ENCODE measurements around the gene LALBA.

LALBA gene

GRCh38 chr12:48586361-48586760 lies 16.5 kb upstream of the LALBA start:
- Histone ChIP-seq H3K14ac (ENCODE audit: low read length in 2 of 2) (no peak overlapping the region), H2BK5ac (ENCODE audit: low read depth, low read length, poor library complexity, severe bottlenecking) (no peak overlapping the region), H3K27me3 (ENCODE audit: control insufficient read depth in 1 of 2, insufficient read depth in 1 of 2, low read length in 2 of 2) (peaks cover 0 to 21% of the 10 kb centered on the region in 2 experiments), H3K27ac (ENCODE audit: low read length, poor library complexity, severe bottlenecking) (no peak overlapping the region), H3K23ac (ENCODE audit: low read length in 2 of 2) (no peak overlapping the region), H3K36me3 (ENCODE audit: control insufficient read depth in 1 of 2, insufficient read depth in 2 of 2, low read depth in 1 of 2, low read length in 2 of 2) (no peaks in the 10 kb centered on the region), H2AK5ac (ENCODE audit: low read length, severe bottlenecking) (no peak overlapping the region), H2BK12ac (ENCODE audit: low read length in 2 of 2) (no peak overlapping the region), H3K18ac (ENCODE audit: low read depth in 1 of 2, low read length in 2 of 2) (no peak overlapping the region), H3K9ac (ENCODE audit: low read length) (no peak overlapping the region), H2BK120ac (ENCODE audit: low read depth, low read length) (no peak overlapping the region), H3K4me2 (ENCODE audit: low read length, poor library complexity, severe bottlenecking) (no peak overlapping the region), H3K79me1 (replicated peaks; ENCODE audit: low read length, poor library complexity, severe bottlenecking) (no peaks in the 10 kb centered on the region), H3K9me3 (ENCODE audit: control insufficient read depth, low read length) (no peaks in the 10 kb centered on the region), H3K4me1 (ENCODE audit: control insufficient read depth, insufficient read depth, low read depth, low read length) (no peaks in the 10 kb centered on the region), H2BK15ac (ENCODE audit: low read depth, poor library complexity, severe bottlenecking) (no peak overlapping the region), H3K4ac (ENCODE audit: low read depth in 1 of 2, low read length in 2 of 2) (no peak overlapping the region), H4K8ac (ENCODE audit: low read length) (no peak overlapping the region), H3K4me3 (ENCODE audit: insufficient read depth in 1 of 2, low read depth in 1 of 2, low read length in 2 of 2) (no peak overlapping the region), H2AFZ (ENCODE audit: low read depth, low read length) (no peak overlapping the region), H4K91ac (ENCODE audit: low read length) (no peak overlapping the region)
- DNase-seq = no peak
- WGBS = 78% methylated on average over 5 of the region's 5 CpGs

GRCh38 chr12:48583728-48584127 lies 13.9 kb upstream of the LALBA start:
- Histone ChIP-seq H3K27me3 (ENCODE audit: control insufficient read depth in 1 of 2, insufficient read depth in 1 of 2, low read length in 2 of 2) (peaks cover 3 to 21% of the 10 kb centered on the region in 2 experiments), H3K9ac (ENCODE audit: low read length) (no peak overlapping the region), H3K79me1 (replicated peaks; ENCODE audit: low read length, poor library complexity, severe bottlenecking) (no peaks in the 10 kb centered on the region), H3K4ac (ENCODE audit: low read depth in 1 of 2, low read length in 2 of 2) (no peak overlapping the region), H3K9me3 (ENCODE audit: control insufficient read depth, low read length) (no peaks in the 10 kb centered on the region), H4K91ac (ENCODE audit: low read length) (no peak overlapping the region), H3K18ac (ENCODE audit: low read depth in 1 of 2, low read length in 2 of 2) (no peak overlapping the region), H3K4me1 (ENCODE audit: control insufficient read depth, insufficient read depth, low read depth, low read length) (no peaks in the 10 kb centered on the region), H3K14ac (ENCODE audit: low read length in 2 of 2) (no peak overlapping the region), H2AFZ (ENCODE audit: low read depth, low read length) (no peak overlapping the region), H3K4me3 (ENCODE audit: insufficient read depth in 1 of 2, low read depth in 1 of 2, low read length in 2 of 2) (no peak overlapping the region), H3K36me3 (ENCODE audit: control insufficient read depth in 1 of 2, insufficient read depth in 2 of 2, low read depth in 1 of 2, low read length in 2 of 2) (no peaks in the 10 kb centered on the region), H3K4me2 (ENCODE audit: low read length, poor library complexity, severe bottlenecking) (no peak overlapping the region), H2BK120ac (ENCODE audit: low read depth, low read length) (no peak overlapping the region), H4K8ac (ENCODE audit: low read length) (no peak overlapping the region), H2BK12ac (ENCODE audit: low read length in 2 of 2) (no peak overlapping the region), H2AK5ac (ENCODE audit: low read length, severe bottlenecking) (no peak overlapping the region), H2BK15ac (ENCODE audit: low read depth, poor library complexity, severe bottlenecking) (no peak overlapping the region), H3K23ac (ENCODE audit: low read length in 2 of 2) (no peak overlapping the region), H2BK5ac (ENCODE audit: low read depth, low read length, poor library complexity, severe bottlenecking) (no peak overlapping the region), H3K27ac (ENCODE audit: low read length, poor library complexity, severe bottlenecking) (no peak overlapping the region)
- WGBS = 42% methylated on average over 2 of the region's 2 CpGs
- no peak for DNase-seq

DNA sequence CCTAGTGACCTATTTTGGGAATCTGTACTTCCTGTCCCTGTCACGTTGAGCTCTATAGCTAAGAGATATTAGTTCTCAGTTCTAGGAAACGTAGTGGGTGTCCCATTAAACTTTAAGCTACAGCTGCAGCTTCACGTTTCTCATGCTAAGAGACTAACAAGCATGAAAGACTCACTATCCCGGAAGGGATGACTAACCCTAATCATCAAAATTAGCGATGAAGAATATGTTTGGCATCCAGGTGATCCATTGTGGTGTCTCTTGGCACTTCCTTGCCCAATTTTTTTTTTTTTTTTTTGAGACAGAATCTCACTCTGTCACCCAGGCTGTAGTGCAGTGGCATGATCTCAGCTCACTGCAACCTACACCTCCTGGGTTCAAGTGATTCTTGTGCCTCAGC lies 11.0 kb upstream of the LALBA start:
- Histone ChIP-seq H3K9me3 (ENCODE audit: control insufficient read depth, low read length) (no peaks in the 10 kb centered on the region), H3K36me3 (ENCODE audit: control insufficient read depth in 1 of 2, insufficient read depth in 2 of 2, low read depth in 1 of 2, low read length in 2 of 2) (no peaks in the 10 kb centered on the region), H2BK12ac (ENCODE audit: low read length in 2 of 2) (no peak overlapping the region), H3K27me3 (ENCODE audit: control insufficient read depth in 1 of 2, insufficient read depth in 1 of 2, low read length in 2 of 2) (peaks cover 3 to 12% of the 10 kb centered on the region in 2 experiments), H3K79me1 (replicated peaks; ENCODE audit: low read length, poor library complexity, severe bottlenecking) (no peaks in the 10 kb centered on the region), H2AK5ac (ENCODE audit: low read length, severe bottlenecking) (no peak overlapping the region), H2AFZ (ENCODE audit: low read depth, low read length) (no peak overlapping the region), H3K4me1 (ENCODE audit: control insufficient read depth, insufficient read depth, low read depth, low read length) (no peaks in the 10 kb centered on the region), H2BK5ac (ENCODE audit: low read depth, low read length, poor library complexity, severe bottlenecking) (no peak overlapping the region), H3K9ac (ENCODE audit: low read length) (no peak overlapping the region), H2BK15ac (ENCODE audit: low read depth, poor library complexity, severe bottlenecking) (no peak overlapping the region), H4K91ac (ENCODE audit: low read length) (no peak overlapping the region), H3K4me3 (ENCODE audit: insufficient read depth in 1 of 2, low read depth in 1 of 2, low read length in 2 of 2) (no peak overlapping the region), H4K8ac (ENCODE audit: low read length) (no peak overlapping the region), H3K18ac (ENCODE audit: low read depth in 1 of 2, low read length in 2 of 2) (no peak overlapping the region), H3K4me2 (ENCODE audit: low read length, poor library complexity, severe bottlenecking) (no peak overlapping the region), H2BK120ac (ENCODE audit: low read depth, low read length) (no peak overlapping the region), H3K14ac (ENCODE audit: low read length in 2 of 2) (no peak overlapping the region), H3K27ac (ENCODE audit: low read length, poor library complexity, severe bottlenecking) (no peak overlapping the region), H3K23ac (ENCODE audit: low read length in 2 of 2) (no peak overlapping the region), H3K4ac (ENCODE audit: low read depth in 1 of 2, low read length in 2 of 2) (no peak overlapping the region)
- no peak for DNase-seq
- WGBS = 47% methylated on average over 5 of the region's 5 CpGs

DNA sequence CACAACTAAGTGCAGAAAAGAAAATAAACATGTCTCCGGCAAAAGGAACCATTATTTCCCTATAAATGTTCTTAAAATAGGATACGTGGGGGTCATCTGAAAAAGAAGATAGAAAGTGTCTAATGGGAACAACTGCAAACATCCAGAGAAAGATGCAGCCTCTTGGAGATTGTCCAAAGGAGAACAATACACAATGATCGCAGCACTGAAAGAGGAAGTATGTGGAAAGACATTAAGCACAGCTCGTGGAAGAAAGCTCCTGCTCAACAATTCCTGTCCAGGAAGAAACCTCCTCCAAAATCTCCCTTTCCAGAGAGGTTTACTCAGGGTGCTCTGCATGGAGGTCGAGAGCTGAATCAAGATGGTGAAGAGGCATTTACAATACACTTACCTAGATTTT lies 2.5 kb upstream of the LALBA start:
- Histone ChIP-seq H3K23ac (ENCODE audit: low read length in 2 of 2) (no peak overlapping the region), H2BK5ac (ENCODE audit: low read depth, low read length, poor library complexity, severe bottlenecking) (no peak overlapping the region), H2BK12ac (ENCODE audit: low read length in 2 of 2) (no peak overlapping the region), H3K4me3 (ENCODE audit: insufficient read depth in 1 of 2, low read depth in 1 of 2, low read length in 2 of 2) (no peak overlapping the region), H3K9ac (ENCODE audit: low read length) (no peak overlapping the region), H2BK15ac (ENCODE audit: low read depth, poor library complexity, severe bottlenecking) (no peak overlapping the region), H3K4me1 (ENCODE audit: control insufficient read depth, insufficient read depth, low read depth, low read length) (no peaks in the 10 kb centered on the region), H2BK120ac (ENCODE audit: low read depth, low read length) (no peak overlapping the region), H3K4ac (ENCODE audit: low read depth in 1 of 2, low read length in 2 of 2) (no peak overlapping the region), H3K9me3 (ENCODE audit: control insufficient read depth, low read length) (no peaks in the 10 kb centered on the region), H3K18ac (ENCODE audit: low read depth in 1 of 2, low read length in 2 of 2) (no peak overlapping the region), H4K91ac (ENCODE audit: low read length) (no peak overlapping the region), H3K27me3 (ENCODE audit: control insufficient read depth in 1 of 2, insufficient read depth in 1 of 2, low read length in 2 of 2) (peaks cover 12 to 16% of the 10 kb centered on the region in 2 experiments), H3K14ac (ENCODE audit: low read length in 2 of 2) (no peak overlapping the region), H3K4me2 (ENCODE audit: low read length, poor library complexity, severe bottlenecking) (no peak overlapping the region), H3K36me3 (ENCODE audit: control insufficient read depth in 1 of 2, insufficient read depth in 2 of 2, low read depth in 1 of 2, low read length in 2 of 2) (no peaks in the 10 kb centered on the region), H2AFZ (ENCODE audit: low read depth, low read length) (no peak overlapping the region), H2AK5ac (ENCODE audit: low read length, severe bottlenecking) (no peak overlapping the region), H3K27ac (ENCODE audit: low read length, poor library complexity, severe bottlenecking) (no peak overlapping the region), H4K8ac (ENCODE audit: low read length) (no peak overlapping the region), H3K79me1 (replicated peaks; ENCODE audit: low read length, poor library complexity, severe bottlenecking) (no peaks in the 10 kb centered on the region)
- DNase-seq = no peak
- 75% methylated on average over 2 of the region's 5 CpGs for WGBS

Data from mesenchymal stem cell (in vitro differentiated cells and primary cell).